CD14-positive monocyte (primary cell): ENCODE data around the gene TOP2B. TPM values are rescaled to one million over a fixed set of nuclear protein-coding genes. Genes with fewer than 3 reads are reported as not detected.

ENCODE experiments used
- DNase-seq, 3 donors: peaks; one replicate each; pipeline ENCODE4 v3.0.0-alpha.2; 2011 to 2022
- H2AFZ ChIP-seq: 2 replicates; pipeline ENCODE4 v1.6.0; 2012; ENCODE audit warnings: mild to moderate bottlenecking, low read depth, low read length, inconsistent platforms; ENCODE audit not compliant: insufficient read depth, poor library complexity, severe bottlenecking
- H3K27ac ChIP-seq, 2 donors: 1 replicate in 1 of 2; 2 replicates in 1 of 2; pipeline ENCODE4 v1.5.1; 2012 to 2013; ENCODE audit warnings: low read length in 2 of 2, control low read depth in 1 of 2, inconsistent platforms in 1 of 2, low read depth in 1 of 2, mild to moderate bottlenecking in 1 of 2
- H3K27me3 ChIP-seq, 2 donors: one replicate each; pipeline versions ENCODE4 v1.6.0 to v1.6.1; 2011 to 2013; ENCODE audit warnings: low read length in 2 of 2; ENCODE audit not compliant: control insufficient read depth in 2 of 2, insufficient read depth in 2 of 2
- H3K36me3 ChIP-seq, 2 donors: replicated peaks in 1 of 2; 1 replicate in 1 of 2; 2 replicates in 1 of 2; pipeline versions ENCODE4 v1.5.1 to v1.6.1; 2012 to 2013; ENCODE audit warnings: low read length in 2 of 2, control low read depth in 1 of 2, inconsistent platforms in 1 of 2, mild to moderate bottlenecking in 1 of 2; ENCODE audit not compliant: insufficient read depth in 2 of 2, control insufficient read depth in 1 of 2
- H3K4me1 ChIP-seq, 2 donors: 1 replicate in 1 of 2; 2 replicates in 1 of 2; pipeline versions ENCODE4 v1.5.1 to v1.6.1; 2012 to 2013; ENCODE audit warnings: low read length in 2 of 2, control low read depth in 1 of 2, inconsistent platforms in 1 of 2, mild to moderate bottlenecking in 1 of 2, moderate library complexity in 1 of 2; ENCODE audit not compliant: insufficient read depth in 2 of 2, control insufficient read depth in 1 of 2
- H3K4me2 ChIP-seq: replicated peaks from 2 replicates; pipeline ENCODE3; 2012; ENCODE audit warnings: low read length, moderate library complexity, mild to moderate bottlenecking; ENCODE audit not compliant: poor library complexity, severe bottlenecking; ENCODE audit errors: extremely low read depth
- H3K4me3 ChIP-seq, 3 experiments: fragments of 200-600 bp in 1 of 3; sonication (generic) in 1 of 3; replicated peaks in 1 of 3; 1 replicate in 2 of 3; 2 replicates in 1 of 3; pipeline ENCODE4 v1.5.1; 2011 to 2013; ENCODE audit warnings: low read length in 3 of 3, mild to moderate bottlenecking in 3 of 3, control low read depth in 2 of 3, low read depth in 2 of 3, inconsistent platforms in 1 of 3, moderate library complexity in 1 of 3
- H3K79me2 ChIP-seq: 2 replicates; pipeline ENCODE4 v1.6.0; 2012; ENCODE audit warnings: mild to moderate bottlenecking, control low read depth, inconsistent platforms, low read length, moderate library complexity; ENCODE audit not compliant: insufficient read depth
- H3K9ac ChIP-seq: 2 replicates; pipeline ENCODE4 v1.6.0; 2017; ENCODE audit warnings: low read length, mild to moderate bottlenecking; ENCODE audit not compliant: insufficient read depth, poor library complexity, severe bottlenecking
- H3K9me3 ChIP-seq, 2 donors: replicated peaks in 1 of 2; 1 replicate in 1 of 2; 2 replicates in 1 of 2; pipeline versions ENCODE4 v1.5.1 to v1.6.1; 2012 to 2013; ENCODE audit warnings: low read length in 2 of 2, control low read depth in 1 of 2; ENCODE audit not compliant: control insufficient read depth in 1 of 2, insufficient read depth in 1 of 2
- H4K20me1 ChIP-seq: 2 replicates; pipeline ENCODE4 v1.6.0; 2012; ENCODE audit warnings: mild to moderate bottlenecking, low read length, control low read depth, moderate library complexity; ENCODE audit not compliant: insufficient read depth
- H3K27ac Mint-ChIP-seq, 7 donors: one replicate each; pipeline ENCODE4 v1.8.0; 2020; ENCODE audit warnings: mild to moderate bottlenecking in 7 of 7, mixed read lengths in 7 of 7, moderate library complexity in 6 of 7, inconsistent platforms in 2 of 7
- H3K27me3 Mint-ChIP-seq, 3 donors: one replicate each; pipeline ENCODE4 v1.8.0; 2021 to 2022; ENCODE audit warnings: low read depth in 3 of 3, mild to moderate bottlenecking in 3 of 3, mixed read lengths in 3 of 3, moderate library complexity in 3 of 3, inconsistent platforms in 1 of 3
- H3K36me3 Mint-ChIP-seq, 2 donors: one replicate each; pipeline ENCODE4 v1.8.0; 2020; ENCODE audit warnings: mixed read lengths in 2 of 2, inconsistent platforms in 1 of 2, mild to moderate bottlenecking in 1 of 2
- H3K4me1 Mint-ChIP-seq: one replicate; pipeline ENCODE4 v1.8.0; 2020; ENCODE audit warnings: mild to moderate bottlenecking, mixed read lengths
- H3K4me3 Mint-ChIP-seq, 2 donors: one replicate each; pipeline ENCODE4 v1.8.0; 2020; ENCODE audit warnings: mild to moderate bottlenecking in 2 of 2, mixed read lengths in 2 of 2, moderate library complexity in 1 of 2
- H3K9me3 Mint-ChIP-seq, 7 donors: one replicate each; pipeline ENCODE4 v1.8.0; 2020 to 2022; ENCODE audit warnings: mixed read lengths in 7 of 7, mild to moderate bottlenecking in 6 of 7, moderate library complexity in 6 of 7, inconsistent platforms in 2 of 7
- CTCF ChIP-seq: fragments of 200-600 bp; IDR thresholded peaks from one replicate; pipeline ENCODE4 v1.8.0; 2022; ENCODE audit warnings: antibody characterized with exemption, mild to moderate bottlenecking
- WGBS: methylation state at CpG from one replicate; pipeline ENCODE4 v1.1.5; 2013; ENCODE audit warnings: missing lambda C conversion rate; ENCODE audit not compliant: insufficient coverage; 5-methylcytosine and 5-hydroxymethylcytosine counted together
- intact Hi-C, 2 donors: fragments of 100-400 bp; cut with micrococcal nuclease; formaldehyde crosslinking; loops; one replicate each; pipeline versions ENCODE4 v1.15.0 to v1.15.1; 2023
- polyA plus RNA-seq, 3 donors: library from polyadenylated mRNA; depleted of rRNA in 1 of 3; unstranded in 2 of 3; stranded (reverse) in 1 of 3; fragments of 300-500 nt in 2 of 3; fragments of >200 nt in 1 of 3; fragmentation: Illumina TruSeq in 2 of 3; gene quantifications; 1 replicate in 2 of 3; 2 replicates in 1 of 3; pipeline ENCODE4 v1.2.3, GENCODE V29; 2012 to 2021

Gene TOP2B
- polyA plus RNA-seq, 3 donors = 21.4 to 27.0 (median 26.1) TPM

GRCh38 chr3:25576831-25577454, 87.8 kb downstream of the TOP2B start:
- Mint-ChIP-seq H3K4me1 (peaks cover 3% of the 10 kb centered on the region), H3K9me3 (no peaks in the 10 kb centered on the region), H3K27ac (peak overlapping the region in 1 of 7 donors; percentile 27), H3K36me3 (no peaks in the 10 kb centered on the region), H3K4me3 (no peak overlapping the region), H3K27me3 (peaks cover 3 to 6% (median 4%) of the 10 kb centered on the region in 3 donors)
- H3K4me3 ChIP-seq = no peak overlapping the region
- no peaks in the 10 kb centered on the region for H3K27me3 ChIP-seq
- no peaks in the 10 kb centered on the region for H3K4me1 ChIP-seq
- H3K27ac ChIP-seq = no peak overlapping the region
- no peak overlapping the region for H3K4me2 ChIP-seq
- WGBS = 85% methylated on average over 9 of the region's 15 CpGs
- no peaks in the 10 kb centered on the region for H3K79me2 ChIP-seq
- H3K36me3 ChIP-seq = no peaks in the 10 kb centered on the region
- TF ChIP-seq CTCF = peak; percentile 15
- H4K20me1 ChIP-seq = no peaks in the 10 kb centered on the region
- H3K9me3 ChIP-seq = no peaks in the 10 kb centered on the region
- H2AFZ ChIP-seq = no peak overlapping the region
- no peak for DNase-seq
- H3K9ac ChIP-seq = no peak overlapping the region
- intact Hi-C loops = no loop called here

GRCh38 chr3:25576146-25576545, 88.6 kb downstream of the TOP2B start:
- Mint-ChIP-seq H3K4me1 (no peaks in the 10 kb centered on the region), H3K9me3 (no peaks in the 10 kb centered on the region), H3K27me3 (peaks cover 1 to 6% (median 4%) of the 10 kb centered on the region in 3 donors), H3K36me3 (no peaks in the 10 kb centered on the region), H3K27ac (no peak overlapping the region), H3K4me3 (no peak overlapping the region)
- Histone ChIP-seq H4K20me1 (no peaks in the 10 kb centered on the region), H3K4me1 (no peaks in the 10 kb centered on the region), H2AFZ (no peak overlapping the region), H3K36me3 (no peaks in the 10 kb centered on the region), H3K9me3 (no peaks in the 10 kb centered on the region), H3K27ac (no peak overlapping the region), H3K79me2 (no peaks in the 10 kb centered on the region), H3K4me2 (no peak overlapping the region), H3K4me3 (no peak overlapping the region), H3K9ac (no peak overlapping the region), H3K27me3 (no peaks in the 10 kb centered on the region)
- DNase-seq = no peak
- TF ChIP-seq CTCF = no peak
- intact Hi-C loops = no loop called here
- WGBS = 100% methylated on average over 3 of the region's 4 CpGs
